H1 (cell line): Measurements from ENCODE around the gene SLC43A2.

Source experiments
- ASH2L ChIP-seq: fragments of 200-600, 300-600 bp; sonication (generic); IDR thresholded peaks from one replicate; pipeline ENCODE4 v1.7.1; 2017; ENCODE audit warnings: low read length
- CEBPB ChIP-seq: IDR thresholded peaks from 2 replicates; pipeline ENCODE4 v1.6.1; 2012; ENCODE audit warnings: low read depth, low read length
- EP300 ChIP-seq, 2 experiments: IDR thresholded peaks; 1 replicate in 1 of 2; 2 replicates in 1 of 2; pipeline ENCODE4 v1.6.1; 2011 to 2012; ENCODE audit warnings: low read depth in 2 of 2, low read length in 2 of 2, mild to moderate bottlenecking in 2 of 2, borderline replicate concordance in 1 of 2, inconsistent platforms in 1 of 2, moderate library complexity in 1 of 2
- EZH2 ChIP-seq: fragments of 200-600 bp; sonication (generic); IDR thresholded peaks from 2 replicates; pipeline ENCODE4 v1.7.1; 2012; ENCODE audit warnings: low read depth, mild to moderate bottlenecking, moderate library complexity, low read length, inconsistent platforms; ENCODE audit not compliant: severe bottlenecking
- JUN ChIP-seq: IDR thresholded peaks from 2 replicates; pipeline ENCODE4 v1.6.1; 2011; ENCODE audit warnings: low read depth, mild to moderate bottlenecking, improper control_type of control experiment, low read length
- RAD21 ChIP-seq, 2 experiments: IDR thresholded peaks in 1 of 2; conservative IDR thresholded peaks in 1 of 2; 2 replicates each; pipeline ENCODE4 v1.6.1; 2011; ENCODE audit warnings: low read depth in 2 of 2, low read length in 2 of 2, improper control_type of control experiment in 1 of 2, inconsistent platforms in 1 of 2, mild to moderate bottlenecking in 1 of 2, moderate library complexity in 1 of 2
- SP1 ChIP-seq: IDR thresholded peaks from 2 replicates; pipeline ENCODE4 v1.6.1; 2011; ENCODE audit warnings: low read depth, low read length
- TEAD4 ChIP-seq: IDR thresholded peaks from 2 replicates; pipeline ENCODE4 v1.6.1; 2012; ENCODE audit warnings: low read depth, low read length, inconsistent platforms, mixed read lengths
- YY1 ChIP-seq: IDR thresholded peaks from 2 replicates; pipeline ENCODE4 v1.6.1; 2011; ENCODE audit warnings: low read depth, mild to moderate bottlenecking, low read length
- ZNF274 ChIP-seq: IDR thresholded peaks from 2 replicates; pipeline ENCODE4 v1.7.0; 2012; ENCODE audit warnings: low read length, borderline replicate concordance; ENCODE audit errors: extremely low read depth
- TF ChIP-seq, protein P1 (sequence below), 3 experiments: IDR thresholded peaks; 1 replicate in 2 of 3; 2 replicates in 1 of 3; pipeline versions ENCODE4 v1.5.1 to v1.6.1; 2011; ENCODE audit warnings: low read length in 3 of 3, mild to moderate bottlenecking in 3 of 3, inconsistent platforms in 2 of 3, low read depth in 1 of 3, moderate library complexity in 1 of 3; ENCODE audit not compliant: insufficient read depth in 1 of 3; ENCODE audit errors: control extremely low read depth in 1 of 3
- TF ChIP-seq, protein P2 (sequence below): IDR thresholded peaks from 2 replicates; pipeline ENCODE4 v1.6.1; 2012; ENCODE audit warnings: inconsistent platforms
- TF ChIP-seq, protein P3 (sequence below): IDR thresholded peaks from 2 replicates; pipeline ENCODE4 v1.6.1; 2011; ENCODE audit warnings: low read depth, mild to moderate bottlenecking, low read length; ENCODE audit not compliant: insufficient read depth

DNA sequence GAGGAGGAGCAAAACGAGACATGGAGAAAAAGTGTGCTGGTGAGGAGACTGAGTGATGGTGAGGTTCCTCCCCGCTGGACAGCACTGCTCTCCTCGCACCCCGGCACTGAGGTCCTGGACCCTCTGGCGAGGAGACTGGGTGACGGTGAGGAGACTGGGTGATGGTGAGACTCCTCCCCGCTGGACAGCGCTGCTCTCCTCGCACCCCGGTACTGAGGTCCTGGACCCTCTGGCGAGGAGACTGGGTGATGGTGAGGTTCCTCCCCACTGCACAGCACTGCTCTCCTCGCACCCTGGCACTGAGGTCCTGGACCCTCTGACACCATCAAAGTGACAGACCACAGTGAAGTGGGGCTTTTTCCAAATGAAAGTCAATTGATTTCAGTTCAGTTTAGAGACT, 76.9 kb downstream of the SLC43A2 start:
- TF ChIP-seq, protein P1, sequence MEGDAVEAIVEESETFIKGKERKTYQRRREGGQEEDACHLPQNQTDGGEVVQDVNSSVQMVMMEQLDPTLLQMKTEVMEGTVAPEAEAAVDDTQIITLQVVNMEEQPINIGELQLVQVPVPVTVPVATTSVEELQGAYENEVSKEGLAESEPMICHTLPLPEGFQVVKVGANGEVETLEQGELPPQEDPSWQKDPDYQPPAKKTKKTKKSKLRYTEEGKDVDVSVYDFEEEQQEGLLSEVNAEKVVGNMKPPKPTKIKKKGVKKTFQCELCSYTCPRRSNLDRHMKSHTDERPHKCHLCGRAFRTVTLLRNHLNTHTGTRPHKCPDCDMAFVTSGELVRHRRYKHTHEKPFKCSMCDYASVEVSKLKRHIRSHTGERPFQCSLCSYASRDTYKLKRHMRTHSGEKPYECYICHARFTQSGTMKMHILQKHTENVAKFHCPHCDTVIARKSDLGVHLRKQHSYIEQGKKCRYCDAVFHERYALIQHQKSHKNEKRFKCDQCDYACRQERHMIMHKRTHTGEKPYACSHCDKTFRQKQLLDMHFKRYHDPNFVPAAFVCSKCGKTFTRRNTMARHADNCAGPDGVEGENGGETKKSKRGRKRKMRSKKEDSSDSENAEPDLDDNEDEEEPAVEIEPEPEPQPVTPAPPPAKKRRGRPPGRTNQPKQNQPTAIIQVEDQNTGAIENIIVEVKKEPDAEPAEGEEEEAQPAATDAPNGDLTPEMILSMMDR (IDR thresholded peaks at IDR 0.05; ENCODE audit: control extremely low read depth in 1 of 3, insufficient read depth in 1 of 3, low read depth in 1 of 3, low read length in 3 of 3) = no peak
- TF ChIP-seq ASH2L = no peak
- no peak for TF ChIP-seq TEAD4
- TF ChIP-seq EZH2 = no peak
- TF ChIP-seq EP300 (IDR thresholded peaks at IDR 0.05; ENCODE audit: borderline replicate concordance in 1 of 2, low read depth in 2 of 2, low read length in 2 of 2) = no peak
- TF ChIP-seq SP1 = no peak
- TF ChIP-seq, protein P2, sequence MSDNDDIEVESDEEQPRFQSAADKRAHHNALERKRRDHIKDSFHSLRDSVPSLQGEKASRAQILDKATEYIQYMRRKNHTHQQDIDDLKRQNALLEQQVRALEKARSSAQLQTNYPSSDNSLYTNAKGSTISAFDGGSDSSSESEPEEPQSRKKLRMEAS = no peak
- no peak for TF ChIP-seq ZNF274
- TF ChIP-seq YY1 = no peak
- no peak for TF ChIP-seq CEBPB
- TF ChIP-seq, protein P3, sequence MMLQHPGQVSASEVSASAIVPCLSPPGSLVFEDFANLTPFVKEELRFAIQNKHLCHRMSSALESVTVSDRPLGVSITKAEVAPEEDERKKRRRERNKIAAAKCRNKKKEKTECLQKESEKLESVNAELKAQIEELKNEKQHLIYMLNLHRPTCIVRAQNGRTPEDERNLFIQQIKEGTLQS = no peak
- TF ChIP-seq RAD21 (IDR thresholded peaks at IDR 0.05 in 1 of 2, conservative IDR thresholded peaks at IDR 0.05 in 1 of 2; ENCODE audit: low read depth in 2 of 2, low read length in 2 of 2) = no peak
- no peak for TF ChIP-seq JUN
